ENCODE data around the gene ACTR10. TPM values are rescaled to one million over a fixed set of nuclear protein-coding genes. Genes with fewer than 3 reads are reported as not detected.
"Not testable (repeated sequence)": the region's sequence is repeated elsewhere in the genome, so short reads cannot be mapped to it uniquely, and the experiment has no call there.

The ACTR10 gene
- total RNA-seq, 1 experiment from 2014 or later, result 61.0 TPM

- DNase-seq (ENCODE audit: low read depth), result no peak
- in situ Hi-C loops (cut with HindIII; ENCODE audit: low pct_unique_long_range_greater_than_20kb, low sequenced_read_pairs), result no loop called here
Observed at GRCh38 chr14:58200846-58201245, 897 bp downstream of the ACTR10 start.

GRCh38 chr14:58213176-58213575, 13.2 kb downstream of the ACTR10 start:
- in situ Hi-C loops (cut with HindIII; ENCODE audit: low pct_unique_long_range_greater_than_20kb, low sequenced_read_pairs), result no loop called here
- DNase-seq (ENCODE audit: low read depth), result no peak

- no peak for DNase-seq (ENCODE audit: low read depth)
- in situ Hi-C loops (cut with HindIII; ENCODE audit: low pct_unique_long_range_greater_than_20kb, low sequenced_read_pairs), result no loop called here
Observed at GRCh38 chr14:58215191-58215914, 15.4 kb downstream of the ACTR10 start.

DNA sequence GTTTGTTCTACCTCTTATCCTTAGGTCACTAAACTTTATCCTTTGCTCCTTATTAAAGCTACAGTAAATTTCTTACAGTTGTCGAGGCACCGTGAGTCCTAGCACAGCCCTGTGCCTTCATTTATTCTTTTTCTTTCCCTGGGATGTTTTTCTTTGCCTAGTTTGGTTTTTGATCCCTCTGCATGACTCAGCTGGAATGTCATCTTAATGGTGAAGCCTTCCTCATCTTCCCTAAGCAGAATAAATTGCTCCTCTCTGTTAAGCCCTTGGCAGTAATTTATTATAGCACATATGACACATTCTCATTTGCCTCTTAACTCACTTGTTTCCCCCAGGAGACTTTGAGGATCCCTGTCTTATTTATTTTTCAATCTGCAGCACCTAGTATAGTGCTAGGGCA, 16.6 kb downstream of the ACTR10 start:
- in situ Hi-C loops (cut with HindIII; ENCODE audit: low pct_unique_long_range_greater_than_20kb, low sequenced_read_pairs), result no loop called here
- peak; percentile 72 for DNase-seq (ENCODE audit: low read depth)

DNA sequence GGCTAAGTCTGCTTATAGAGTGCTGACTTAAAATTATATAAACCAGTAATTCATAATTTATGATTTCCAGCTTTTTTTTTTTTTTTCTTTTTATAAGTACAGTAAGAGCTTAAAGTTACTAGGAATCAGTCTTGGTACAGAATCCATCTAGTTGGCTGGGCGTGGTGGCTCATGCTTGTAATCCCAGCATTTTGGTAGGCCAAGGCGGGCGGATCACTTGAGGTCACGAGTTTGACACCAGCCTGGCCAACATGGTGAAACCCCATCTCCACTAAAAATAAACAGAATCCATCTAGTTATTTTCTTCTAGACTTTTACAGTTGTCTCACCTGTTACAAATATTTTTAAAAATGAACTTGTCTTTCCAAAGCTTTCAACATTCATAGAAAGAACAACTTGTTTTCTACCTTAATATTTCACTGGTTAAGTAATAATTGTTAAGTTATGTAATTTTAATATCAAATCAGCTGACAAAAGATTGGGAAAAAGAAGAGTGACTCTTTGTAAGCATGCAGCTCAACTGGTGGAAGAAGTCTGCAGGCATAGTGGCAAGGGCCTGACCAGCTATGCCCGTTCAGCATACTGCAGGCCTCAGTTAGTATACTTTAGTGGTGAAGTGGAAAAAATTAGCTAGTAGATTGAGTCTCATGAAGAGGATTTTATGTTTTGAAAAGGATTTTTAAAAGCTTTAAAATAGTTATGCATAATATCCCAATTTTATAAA, 27.3 kb downstream of the ACTR10 start:
- in situ Hi-C loops (cut with HindIII; ENCODE audit: low pct_unique_long_range_greater_than_20kb, low sequenced_read_pairs), result no loop called here
- no peak for DNase-seq (ENCODE audit: low read depth)

DNA sequence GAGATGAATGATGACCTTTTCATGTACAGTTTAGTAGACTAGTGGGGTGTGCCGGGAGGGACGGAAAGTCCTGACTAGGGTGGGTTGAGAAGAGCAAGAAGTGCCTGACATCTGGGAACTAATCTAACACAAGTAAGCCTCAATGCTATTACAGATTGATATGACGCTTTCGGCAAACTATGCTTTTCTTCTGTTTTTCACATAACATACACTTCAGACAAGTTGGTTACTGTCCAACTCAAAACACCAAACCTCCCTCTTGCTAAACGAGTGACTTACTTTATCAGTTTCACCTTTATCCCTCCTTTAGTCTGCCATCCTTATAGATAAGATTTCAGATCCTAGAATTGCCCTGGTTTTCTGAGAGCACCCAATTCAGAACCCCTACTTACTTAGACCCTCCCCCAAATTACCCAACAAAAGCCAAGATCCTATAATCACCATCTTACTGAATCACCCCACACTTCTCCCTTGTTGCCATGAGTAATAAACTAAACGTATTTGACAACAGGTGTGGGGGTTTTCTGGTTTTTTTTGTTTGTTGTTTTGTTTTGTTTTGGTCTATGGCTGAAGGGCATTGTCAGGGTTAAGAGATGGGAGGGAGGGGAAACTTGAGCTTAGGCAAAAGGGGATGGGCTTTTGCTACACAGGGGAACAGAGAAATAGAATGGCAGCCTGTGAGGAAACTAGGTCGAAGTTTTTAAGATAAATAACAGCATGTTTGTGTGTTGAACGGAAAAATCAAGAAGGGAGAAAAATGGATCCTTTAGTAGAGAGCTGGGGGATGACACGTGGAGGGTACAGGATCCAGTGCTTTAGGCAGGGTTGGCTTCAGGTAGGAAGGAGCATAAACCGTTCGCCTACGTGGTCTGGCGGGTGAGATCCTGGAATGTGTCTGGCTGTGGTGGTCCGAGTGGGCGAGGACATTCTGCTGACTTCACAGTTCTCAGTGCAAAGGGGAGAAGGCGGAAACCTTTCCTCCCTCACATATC, 38.6 kb downstream of the ACTR10 start:
- in situ Hi-C loops (cut with HindIII; ENCODE audit: low pct_unique_long_range_greater_than_20kb, low sequenced_read_pairs), result no loop called here
- no peak for DNase-seq (ENCODE audit: low read depth)

- in situ Hi-C loops (cut with HindIII; ENCODE audit: low pct_unique_long_range_greater_than_20kb, low sequenced_read_pairs), result no loop called here
Observed at GRCh38 chr14:58239244-58240195, 39.6 kb downstream of the ACTR10 start.

DNA sequence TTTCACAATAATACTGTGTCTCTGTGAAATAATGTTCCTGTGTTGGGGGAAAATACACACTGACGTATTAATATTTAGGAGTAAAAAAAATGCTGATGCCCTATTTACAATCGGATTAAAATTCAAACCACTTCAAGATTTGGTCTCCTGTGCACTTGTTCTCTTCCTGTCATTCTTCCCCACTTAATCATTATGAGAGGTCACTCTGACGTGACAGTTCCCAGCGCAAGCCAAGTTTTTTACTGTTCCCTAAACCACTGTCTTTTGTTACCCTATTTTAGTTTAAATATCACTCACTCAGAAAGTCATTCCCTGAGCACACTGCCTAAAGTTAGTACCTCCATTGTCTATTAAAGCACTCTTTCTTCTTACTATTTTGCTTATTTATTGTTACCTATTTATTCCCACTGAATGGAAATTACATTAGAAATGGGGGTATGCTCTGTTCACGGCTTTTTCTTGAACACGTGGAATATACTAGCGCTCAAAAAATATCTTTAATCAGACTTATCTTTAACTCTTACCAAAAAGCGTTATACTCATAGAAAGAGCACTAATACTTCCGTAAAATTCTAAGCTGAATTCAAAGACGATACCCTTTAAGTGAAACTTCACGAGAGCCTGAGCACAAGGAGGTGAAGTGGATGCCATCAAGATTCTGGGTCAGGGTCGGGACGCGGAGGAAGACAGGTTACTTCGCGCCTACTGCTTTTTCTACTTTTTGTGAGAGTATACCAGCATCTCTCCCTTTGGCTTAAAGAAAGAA, 44.0 kb downstream of the ACTR10 start:
- DNase-seq (ENCODE audit: low read depth), result peak; percentile 22
- in situ Hi-C loops (cut with HindIII; ENCODE audit: low pct_unique_long_range_greater_than_20kb, low sequenced_read_pairs), result no loop called here

More at GRCh38 chr14:58239244-58240195, 39.6 kb downstream of the ACTR10 start:
- DNase-seq (ENCODE audit: low read depth), result peak; percentile 58

DNA sequence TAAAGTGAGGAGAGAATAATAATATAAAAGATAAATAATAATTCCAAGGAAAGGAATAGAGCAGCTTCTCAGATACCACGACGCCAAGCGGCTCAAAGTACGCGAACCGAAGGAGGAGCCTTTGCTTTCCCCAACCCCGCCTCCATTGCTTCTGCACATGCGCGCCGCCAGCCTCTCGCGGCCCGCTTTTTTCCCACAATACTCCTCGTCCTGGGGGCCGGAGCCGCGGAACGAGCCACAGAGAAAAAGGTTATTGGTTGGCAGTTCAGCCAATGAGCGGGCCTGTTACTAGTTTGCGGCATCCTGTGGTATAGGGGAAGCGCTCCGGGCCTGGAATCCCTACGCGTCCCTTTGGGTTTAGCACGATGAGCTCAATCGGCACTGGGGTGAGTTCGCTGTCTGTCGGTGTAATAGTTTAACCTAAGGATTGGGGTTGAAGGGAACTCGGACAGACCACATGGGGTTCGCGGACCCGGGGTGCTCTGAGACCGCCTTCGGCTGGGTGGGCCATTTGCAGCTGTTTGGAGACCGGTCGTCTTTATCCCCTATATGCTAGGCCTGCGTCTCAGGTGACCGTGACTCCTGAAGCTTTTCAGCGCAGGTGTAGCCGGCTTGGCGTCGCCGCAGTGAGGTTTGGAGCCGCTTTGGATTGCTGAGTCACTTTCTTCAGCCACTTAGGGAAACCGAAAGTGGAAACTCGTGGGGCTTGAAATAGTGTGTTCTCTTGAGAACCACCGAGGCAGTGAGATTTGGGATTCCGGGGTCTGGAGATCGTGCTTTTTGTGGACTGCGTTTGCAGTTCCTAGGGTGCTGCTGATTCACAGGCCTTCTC, 44.8 kb downstream of the ACTR10 start, which contains the start of gene PSMA3:
PSMA3 (plus strand) TSS at position 288 of the 832 bp plus-strand sequence; CDS start at position 366, 78 bp downstream.
- peak; percentile 95 for DNase-seq (ENCODE audit: low read depth)
- in situ Hi-C loops (cut with HindIII; ENCODE audit: low pct_unique_long_range_greater_than_20kb, low sequenced_read_pairs), result no loop called here

GRCh38 chr14:58245562-58245961, 45.6 kb downstream of the ACTR10 start:
- DNase-seq (ENCODE audit: low read depth), result no peak
- in situ Hi-C loops (cut with HindIII; ENCODE audit: low pct_unique_long_range_greater_than_20kb, low sequenced_read_pairs), result no loop called here

DNA sequence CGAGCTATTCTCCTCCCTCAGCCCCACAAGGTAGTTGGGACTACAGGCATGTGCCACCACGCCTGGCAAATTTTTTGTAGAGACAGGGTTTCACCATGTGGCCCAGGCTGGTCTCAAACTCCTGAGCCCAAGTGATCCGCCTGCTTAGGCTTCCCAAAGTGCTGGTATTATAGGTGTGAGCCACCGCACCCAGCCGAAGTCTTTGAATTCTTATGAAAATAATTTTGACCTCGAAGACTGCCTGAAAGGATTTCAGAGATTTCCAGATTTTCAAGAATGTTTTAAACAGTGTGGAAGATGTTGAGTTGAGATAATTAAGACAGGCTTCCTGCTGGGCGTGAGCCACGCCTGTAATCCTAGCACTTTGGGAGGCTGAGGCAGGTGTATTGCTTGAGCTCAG, 49.7 kb downstream of the ACTR10 start:
- in situ Hi-C loops (cut with HindIII; ENCODE audit: low pct_unique_long_range_greater_than_20kb, low sequenced_read_pairs), result no loop called here
- DNase-seq (ENCODE audit: low read depth), result no peak

DNA sequence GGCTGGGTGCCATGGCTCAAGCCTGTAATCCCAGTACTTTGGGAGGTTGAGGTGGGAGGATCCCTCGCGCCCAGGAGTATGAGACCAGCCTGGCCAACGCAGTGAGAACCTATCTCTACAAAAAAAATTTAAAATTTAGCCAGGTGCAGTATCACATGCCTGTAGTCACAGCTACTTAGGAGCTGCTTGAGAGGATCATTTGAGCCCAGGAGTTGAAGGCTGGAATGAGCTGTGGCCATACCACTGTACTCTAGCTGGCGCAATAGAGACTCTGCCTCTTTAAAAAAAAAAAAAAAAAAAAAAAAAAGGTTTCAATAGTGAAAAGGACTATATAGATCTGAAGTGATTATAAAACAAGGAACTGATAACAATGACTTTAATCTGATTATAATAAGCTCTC, 58.2 kb downstream of the ACTR10 start:
- in situ Hi-C loops (cut with HindIII; ENCODE audit: low pct_unique_long_range_greater_than_20kb, low sequenced_read_pairs), result no loop called here
- DNase-seq (ENCODE audit: low read depth), result no peak

DNA sequence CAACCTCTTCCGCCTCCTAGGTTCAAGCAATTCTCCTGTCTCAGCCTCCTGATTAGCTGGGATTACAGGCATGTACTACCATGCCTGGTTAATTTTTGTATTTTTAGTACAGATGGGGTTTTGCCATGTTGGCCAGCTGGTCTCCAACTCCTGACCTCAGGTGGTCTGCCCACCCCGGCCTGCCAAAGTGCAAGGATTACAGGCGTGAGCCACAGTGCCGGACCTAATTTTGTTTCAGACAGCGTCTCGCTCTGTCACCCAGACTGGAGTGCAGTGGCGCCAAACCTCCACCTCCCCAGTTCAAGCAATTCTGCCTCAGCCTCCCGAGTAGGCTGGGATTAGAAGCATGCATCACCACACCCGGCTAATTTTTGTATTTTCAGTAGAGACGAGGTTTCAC, 62.1 kb downstream of the ACTR10 start:
- DNase-seq (ENCODE audit: low read depth); in situ Hi-C loops (cut with HindIII; ENCODE audit: low pct_unique_long_range_greater_than_20kb, low sequenced_read_pairs): not testable (repeated sequence)

DNA sequence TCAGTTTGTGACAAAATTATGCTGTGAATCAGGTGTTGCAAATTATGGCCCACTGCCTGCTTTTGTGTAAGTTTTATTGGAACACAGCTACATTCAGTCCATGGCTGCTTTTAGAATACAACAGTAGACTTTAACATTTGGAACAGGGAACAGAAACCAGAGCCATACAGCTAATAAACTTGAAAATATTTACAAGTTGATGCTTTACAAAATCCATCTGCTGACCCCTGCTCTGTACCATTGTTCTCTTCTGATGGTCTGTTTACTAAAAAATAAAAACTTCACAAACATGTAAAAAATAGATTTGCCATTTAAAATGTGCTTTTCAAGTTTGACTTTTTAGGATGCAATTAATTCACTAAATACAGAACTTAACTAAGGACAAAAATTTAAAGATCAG, 65.5 kb downstream of the ACTR10 start:
- in situ Hi-C loops (cut with HindIII; ENCODE audit: low pct_unique_long_range_greater_than_20kb, low sequenced_read_pairs), result no loop called here
- DNase-seq (ENCODE audit: low read depth), result no peak

GRCh38 chr14:58270628-58271027, 70.7 kb downstream of the ACTR10 start:
- in situ Hi-C loops (cut with HindIII; ENCODE audit: low pct_unique_long_range_greater_than_20kb, low sequenced_read_pairs), result no loop called here
- DNase-seq (ENCODE audit: low read depth), result no peak
